ENCODE measurements around the gene LY6G5B.

DNA sequence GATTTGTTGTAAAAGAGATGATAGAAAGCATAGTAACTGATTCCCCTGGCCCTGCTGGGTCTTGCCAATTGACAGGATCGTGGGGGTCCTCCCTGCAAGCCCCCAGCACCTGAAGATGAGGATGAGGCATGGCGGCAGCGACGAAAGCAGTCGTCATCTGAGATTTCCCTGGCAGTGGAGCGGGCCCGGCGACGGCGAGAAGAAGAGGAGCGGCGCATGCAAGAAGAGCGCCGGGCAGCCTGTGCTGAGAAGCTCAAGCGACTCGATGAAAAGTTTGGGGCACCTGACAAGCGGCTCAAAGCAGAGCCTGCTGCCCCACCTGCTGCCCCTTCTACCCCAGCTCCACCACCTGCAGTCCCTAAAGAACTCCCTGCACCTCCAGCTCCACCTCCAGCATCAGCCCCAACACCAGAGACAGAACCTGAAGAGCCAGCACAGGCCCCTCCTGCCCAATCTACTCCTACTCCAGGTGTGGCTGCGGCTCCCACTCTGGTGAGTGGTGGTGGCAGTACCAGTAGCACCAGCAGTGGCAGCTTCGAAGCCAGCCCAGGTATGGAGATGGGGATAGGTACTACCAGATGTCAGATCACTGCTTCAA is 42.0 kb upstream of the LY6G5B start:
- TF ChIP-seq GATA2 (IDR thresholded peaks at IDR 0.05; ENCODE audit: low read depth, low read length) (no peak), GATA3 (IDR thresholded peaks at IDR 0.05; ENCODE audit: low read depth, low read length) (no peak)

All from SH-SY5Y (cell line).